ENCODE results near the gene VWA8. TPM values are rescaled to one million over a fixed set of nuclear protein-coding genes. Genes with fewer than 3 reads are reported as not detected.

VWA8 gene
- total RNA-seq, 4 donors from 2014 or later: 12.0 to 34.0 (median 16.6) TPM

GRCh38 chr13:41694545-41695301 is 266.2 kb downstream of the VWA8 start:
- H3K27ac ChIP-seq: peak overlapping the region; percentile 24
- peaks cover 14% of the 10 kb centered on the region for H3K36me3 ChIP-seq
- TF ChIP-seq CTCF (IDR thresholded peaks at IDR 0.05): no peak
- no peak for TF ChIP-seq POLR2AphosphoS5 (IDR thresholded peaks at IDR 0.05)
- TF ChIP-seq EP300 (IDR thresholded peaks at IDR 0.05): no peak
- no peak for TF ChIP-seq POLR2A (IDR thresholded peaks at IDR 0.05)
- WGBS: 45% methylated on average over 5 of the region's 5 CpGs
- no peak overlapping the region for H3K4me3 ChIP-seq
- peak in 1 of 2 donors; percentile 62 for DNase-seq (ENCODE audit: low spot score in 2 of 2)
- H3K9me3 ChIP-seq: no peaks in the 10 kb centered on the region
- peaks cover 6% of the 10 kb centered on the region for H3K4me1 ChIP-seq
- H3K27me3 ChIP-seq: no peaks in the 10 kb centered on the region

- Histone ChIP-seq H3K4me1 (peaks cover 6% of the 10 kb centered on the region), H3K27ac (no peak overlapping the region), H3K27me3 (no peaks in the 10 kb centered on the region), H3K36me3 (peaks cover 14% of the 10 kb centered on the region), H3K4me3 (no peak overlapping the region), H3K9me3 (no peaks in the 10 kb centered on the region)
- 64% methylated on average over 1 of the region's 1 CpG for WGBS
- TF ChIP-seq CTCF (IDR thresholded peaks at IDR 0.05) (no peak), POLR2A (IDR thresholded peaks at IDR 0.05) (no peak), EP300 (IDR thresholded peaks at IDR 0.05) (no peak), POLR2AphosphoS5 (IDR thresholded peaks at IDR 0.05) (no peak)
- no peak for DNase-seq (ENCODE audit: low spot score in 2 of 2)
Measured at GRCh38 chr13:41693434-41693833, 267.5 kb downstream of the VWA8 start.

GRCh38 chr13:41691274-41691673 is 269.6 kb downstream of the VWA8 start:
- WGBS: 95% methylated on average over 1 of the region's 1 CpG
- DNase-seq (ENCODE audit: low spot score in 2 of 2): no peak
- TF ChIP-seq CTCF (IDR thresholded peaks at IDR 0.05) (no peak), EP300 (IDR thresholded peaks at IDR 0.05) (no peak), POLR2AphosphoS5 (IDR thresholded peaks at IDR 0.05) (no peak), POLR2A (IDR thresholded peaks at IDR 0.05) (no peak)
- Histone ChIP-seq H3K9me3 (no peaks in the 10 kb centered on the region), H3K27ac (no peak overlapping the region), H3K27me3 (no peaks in the 10 kb centered on the region), H3K4me3 (no peak overlapping the region), H3K4me1 (peaks cover 3% of the 10 kb centered on the region), H3K36me3 (peaks cover 14% of the 10 kb centered on the region)

- H3K27ac ChIP-seq: no peak overlapping the region
- H3K9me3 ChIP-seq: no peaks in the 10 kb centered on the region
- H3K27me3 ChIP-seq: no peaks in the 10 kb centered on the region
- H3K4me3 ChIP-seq: no peak overlapping the region
- TF ChIP-seq POLR2AphosphoS5 (IDR thresholded peaks at IDR 0.05) (no peak), POLR2A (IDR thresholded peaks at IDR 0.05) (no peak), EP300 (IDR thresholded peaks at IDR 0.05) (no peak)
- H3K4me1 ChIP-seq: no peaks in the 10 kb centered on the region
- 100% methylated on average over 3 of the region's 3 CpGs for WGBS
- peaks cover 24% of the 10 kb centered on the region for H3K36me3 ChIP-seq
- DNase-seq (ENCODE audit: low spot score in 2 of 2): no peak
Measured at GRCh38 chr13:41682766-41683165, 278.1 kb downstream of the VWA8 start.

- H3K4me3 ChIP-seq: no peak overlapping the region
- peaks cover 24% of the 10 kb centered on the region for H3K36me3 ChIP-seq
- no peaks in the 10 kb centered on the region for H3K4me1 ChIP-seq
- WGBS: 94% methylated on average over 2 of the region's 2 CpGs
- no peaks in the 10 kb centered on the region for H3K27me3 ChIP-seq
- no peak for DNase-seq (ENCODE audit: low spot score in 2 of 2)
- TF ChIP-seq CTCF (IDR thresholded peaks at IDR 0.05) (no peak), POLR2A (IDR thresholded peaks at IDR 0.05) (no peak), POLR2AphosphoS5 (IDR thresholded peaks at IDR 0.05) (no peak), EP300 (IDR thresholded peaks at IDR 0.05) (no peak)
- H3K27ac ChIP-seq: no peak overlapping the region
- no peaks in the 10 kb centered on the region for H3K9me3 ChIP-seq
Measured at GRCh38 chr13:41682001-41682400, 278.9 kb downstream of the VWA8 start.
